HG02759 (cell line): ENCODE results near the gene PACSIN2.
"Not testable (repeated sequence)": the region's sequence is repeated elsewhere in the genome, so short reads cannot be mapped to it uniquely, and the experiment has no call there.

Experiments
- ATAC-seq: cut with Tn5 transposase; IDR thresholded peaks from one replicate; pipeline ENCODE4 v1.9.1; 2021; ENCODE audit warnings: mild to moderate bottlenecking, moderate library complexity; ENCODE audit not compliant: unreplicated experiment

The PACSIN2 gene, protein sequence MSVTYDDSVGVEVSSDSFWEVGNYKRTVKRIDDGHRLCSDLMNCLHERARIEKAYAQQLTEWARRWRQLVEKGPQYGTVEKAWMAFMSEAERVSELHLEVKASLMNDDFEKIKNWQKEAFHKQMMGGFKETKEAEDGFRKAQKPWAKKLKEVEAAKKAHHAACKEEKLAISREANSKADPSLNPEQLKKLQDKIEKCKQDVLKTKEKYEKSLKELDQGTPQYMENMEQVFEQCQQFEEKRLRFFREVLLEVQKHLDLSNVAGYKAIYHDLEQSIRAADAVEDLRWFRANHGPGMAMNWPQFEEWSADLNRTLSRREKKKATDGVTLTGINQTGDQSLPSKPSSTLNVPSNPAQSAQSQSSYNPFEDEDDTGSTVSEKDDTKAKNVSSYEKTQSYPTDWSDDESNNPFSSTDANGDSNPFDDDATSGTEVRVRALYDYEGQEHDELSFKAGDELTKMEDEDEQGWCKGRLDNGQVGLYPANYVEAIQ

DNA sequence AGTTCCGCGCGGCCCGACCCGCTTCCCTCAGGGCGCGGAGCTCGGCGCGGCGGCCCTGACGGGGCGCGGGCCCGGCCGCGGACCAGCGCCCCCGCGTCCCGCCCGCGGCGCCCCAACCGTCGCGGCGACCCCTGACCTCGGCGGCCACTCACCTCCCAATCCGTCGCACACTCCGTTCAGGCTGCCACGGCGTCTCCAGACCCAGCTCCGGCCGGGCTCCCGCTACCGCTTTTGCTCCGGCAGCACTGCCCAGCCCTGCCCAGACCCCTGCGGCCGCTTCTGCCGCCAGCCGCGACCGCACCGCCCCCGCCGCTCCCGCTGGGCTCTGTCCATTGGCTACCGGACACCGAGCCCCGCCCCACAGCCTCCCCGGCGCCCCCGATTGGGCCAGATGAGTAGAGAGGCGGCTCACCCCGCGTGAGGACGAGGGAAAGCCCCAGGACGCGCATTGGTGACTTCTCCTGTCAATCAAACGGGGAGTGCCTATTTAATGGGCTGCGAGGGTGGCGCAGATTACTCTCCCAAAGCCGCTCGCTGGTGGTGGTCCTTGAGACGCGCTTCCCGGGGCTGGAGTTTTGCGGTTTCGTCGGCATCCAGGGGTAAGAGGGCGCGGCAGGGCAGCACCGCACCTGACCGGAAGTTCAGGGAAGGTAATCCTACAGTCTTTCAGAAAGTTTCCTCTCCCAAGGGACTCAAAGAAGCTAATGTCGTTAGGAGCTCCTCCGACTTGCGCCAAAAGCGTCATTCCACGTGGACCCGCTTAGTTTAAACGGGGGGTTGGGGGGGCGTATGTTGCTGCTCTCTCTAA lies at the start of gene PACSIN2:
TSS of gene PACSIN2 (minus strand) at position 281 of the 808 bp plus-strand sequence. CDS start 103,069 bp downstream, outside the sequence.
- peak; percentile 94 for ATAC-seq

DNA sequence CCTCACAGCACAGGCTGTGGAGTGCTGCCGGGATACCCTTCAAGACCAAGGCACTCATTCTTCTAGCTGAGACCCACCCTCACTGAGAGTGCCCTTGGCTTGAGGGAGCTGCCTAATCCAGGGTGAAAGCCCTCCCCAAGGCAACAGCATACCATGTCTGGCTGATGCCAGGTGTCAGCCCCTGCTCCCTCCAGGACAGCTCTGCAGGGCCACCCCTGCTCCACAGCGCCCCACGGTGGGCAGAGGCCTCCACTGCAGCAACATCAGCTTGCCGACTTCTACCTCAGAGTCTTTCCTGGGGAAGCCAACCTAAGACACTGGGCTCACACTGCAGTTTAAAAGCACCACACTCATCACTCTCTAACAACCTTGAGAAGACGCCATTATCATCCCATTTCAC lies 45.2 kb upstream of the PACSIN2 start:
- ATAC-seq, result no peak

DNA sequence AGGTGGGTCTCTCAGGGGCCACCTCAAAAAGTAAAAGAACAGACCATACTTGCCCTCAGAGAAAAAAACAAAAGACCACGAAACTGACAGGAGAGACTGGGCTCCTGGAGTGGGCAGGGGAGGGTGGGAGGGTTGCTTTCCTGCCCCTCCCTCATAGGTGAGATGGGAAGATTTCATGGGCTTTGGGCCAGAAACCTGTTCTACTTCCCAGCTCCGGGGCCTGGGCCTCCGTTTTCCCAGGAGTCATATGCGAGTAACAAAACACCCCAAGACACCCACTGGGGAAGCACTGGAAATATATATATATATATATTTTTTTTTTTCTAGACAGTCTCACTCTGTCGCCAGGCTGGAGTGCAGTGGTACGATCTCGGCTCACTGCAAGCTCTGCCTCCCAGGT lies 42.7 kb upstream of the PACSIN2 start:
- ATAC-seq, result no peak

DNA sequence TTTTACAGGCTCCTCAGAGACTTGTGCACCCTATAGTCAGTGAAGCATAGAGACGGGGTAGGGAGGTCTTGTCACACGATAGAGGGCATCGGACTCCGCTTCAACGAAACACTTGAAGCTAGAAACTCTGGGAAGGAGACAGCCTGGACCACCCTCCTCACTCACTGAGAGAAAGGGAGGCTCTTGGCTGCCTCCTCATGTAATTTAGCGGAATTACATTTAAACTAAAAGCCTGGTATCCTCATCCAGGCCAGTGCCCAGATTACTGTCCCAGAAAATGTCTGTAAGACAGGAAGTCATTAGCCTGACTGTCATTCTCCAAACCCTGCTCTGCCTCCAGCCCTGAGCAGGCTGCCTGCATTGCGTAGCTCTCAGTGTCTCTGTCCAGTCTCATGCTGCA lies 38.2 kb upstream of the PACSIN2 start:
- ATAC-seq, result no peak

DNA sequence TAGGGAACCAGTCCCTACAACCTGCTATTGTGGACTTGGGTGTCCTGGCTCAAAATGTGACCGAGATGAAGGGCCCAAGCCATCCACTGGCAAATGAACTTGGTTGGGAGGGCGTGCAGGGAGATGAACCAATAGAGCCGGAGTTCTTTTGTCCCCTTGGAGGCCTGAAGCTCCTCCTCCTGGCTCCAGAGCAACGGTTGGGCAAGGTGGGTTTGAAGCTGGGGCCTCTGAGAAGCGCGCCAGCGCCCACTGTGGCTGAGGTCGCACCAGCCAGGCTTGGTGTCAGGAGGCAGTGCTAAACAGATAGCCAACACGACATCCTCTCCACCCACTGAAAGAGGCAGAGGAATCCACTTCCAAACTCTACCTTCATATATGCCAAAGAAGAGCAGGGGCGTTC lies 36.0 kb upstream of the PACSIN2 start:
- no peak for ATAC-seq

DNA sequence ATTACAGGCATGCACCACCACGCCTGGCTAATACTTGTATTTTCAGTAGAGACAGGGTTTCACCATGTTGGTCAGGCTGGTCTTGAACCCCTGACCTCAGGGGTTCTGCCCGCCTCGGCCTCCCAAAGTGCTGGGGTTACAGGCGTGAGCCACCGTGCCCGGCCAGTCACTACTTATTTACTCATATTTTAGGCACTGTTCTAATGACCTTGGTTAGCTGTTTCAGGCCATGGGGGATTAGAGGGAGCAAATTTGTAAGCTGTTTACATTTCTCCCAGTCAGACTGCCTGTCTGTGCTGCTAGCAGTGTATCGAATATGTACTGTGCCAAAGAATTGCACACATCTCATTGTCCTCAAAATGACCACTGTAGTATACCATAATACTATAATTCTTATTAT lies 32.7 kb upstream of the PACSIN2 start:
- ATAC-seq, result no peak

DNA sequence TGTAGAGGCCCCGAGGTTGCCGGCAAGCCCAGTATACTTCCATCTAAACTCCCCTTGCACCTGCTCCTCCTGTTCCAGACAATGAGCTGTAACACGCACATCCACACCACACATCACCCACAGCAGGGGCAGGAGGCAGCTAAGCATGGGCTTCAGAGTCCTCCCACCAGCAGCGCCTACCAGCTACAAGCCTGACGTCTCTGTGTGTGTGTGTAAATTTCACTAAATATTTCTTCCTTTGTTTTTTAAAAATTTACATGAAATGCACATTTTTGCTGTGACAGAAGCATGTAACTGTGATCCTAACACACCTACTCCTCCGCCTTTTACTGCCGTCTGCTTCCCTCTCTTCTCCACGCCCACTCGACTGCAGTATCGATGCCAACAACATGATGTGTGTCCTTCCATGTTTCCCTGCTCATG lies 29.4 kb upstream of the PACSIN2 start:
- no peak for ATAC-seq

DNA sequence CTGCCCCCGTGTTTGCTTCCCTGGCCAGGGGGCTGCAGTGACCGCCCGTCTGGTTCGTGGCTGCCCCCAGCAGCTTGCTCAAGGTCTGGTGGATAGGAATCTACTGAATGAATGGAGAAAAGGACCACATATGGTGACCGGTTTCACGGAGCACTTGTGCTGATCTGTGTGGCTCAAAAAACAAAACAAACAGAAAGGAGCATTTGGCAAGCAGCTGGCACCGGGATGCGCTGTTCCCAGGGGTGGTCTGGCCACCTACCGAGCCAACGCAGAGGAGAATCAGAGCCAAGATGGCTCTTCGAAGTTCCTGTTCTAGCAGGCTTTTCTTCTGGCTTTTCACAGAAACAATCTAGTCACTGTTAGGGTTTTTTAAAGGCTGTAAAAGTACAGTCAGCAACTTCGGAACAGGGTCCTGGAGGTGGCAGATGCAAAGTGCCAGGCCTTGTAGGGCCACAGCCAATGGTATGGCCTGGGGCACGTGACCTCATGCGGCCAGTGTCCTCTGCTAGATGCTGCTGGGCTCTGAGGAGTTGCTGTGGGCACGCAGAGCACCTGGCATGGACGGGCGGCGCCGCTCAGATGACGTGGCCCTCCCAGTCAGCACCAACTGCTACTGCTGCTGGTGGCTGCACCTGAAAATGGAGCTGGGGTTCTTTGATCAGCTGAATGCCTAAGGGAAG lies 27.3 kb upstream of the PACSIN2 start:
- no peak for ATAC-seq

DNA sequence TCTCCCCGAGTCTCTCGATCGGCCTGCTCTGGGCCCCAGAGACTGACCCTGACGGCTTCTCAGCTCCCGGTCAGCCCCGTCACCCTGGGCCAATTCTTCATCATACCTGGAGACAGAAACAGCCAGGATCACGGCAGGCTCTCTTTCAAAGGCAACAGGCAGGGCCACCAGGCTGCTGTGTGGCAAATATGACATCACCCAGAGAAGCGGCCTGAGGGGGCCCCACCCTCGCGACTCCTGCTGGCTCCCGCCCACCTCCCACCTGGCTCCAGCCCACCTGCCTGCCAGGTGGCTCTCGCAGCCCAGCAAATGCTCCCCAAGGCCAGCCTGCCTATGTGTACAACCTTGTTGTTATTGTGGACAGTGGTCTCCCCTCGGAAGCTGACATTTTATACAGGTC lies 24.9 kb upstream of the PACSIN2 start:
- no peak for ATAC-seq

DNA sequence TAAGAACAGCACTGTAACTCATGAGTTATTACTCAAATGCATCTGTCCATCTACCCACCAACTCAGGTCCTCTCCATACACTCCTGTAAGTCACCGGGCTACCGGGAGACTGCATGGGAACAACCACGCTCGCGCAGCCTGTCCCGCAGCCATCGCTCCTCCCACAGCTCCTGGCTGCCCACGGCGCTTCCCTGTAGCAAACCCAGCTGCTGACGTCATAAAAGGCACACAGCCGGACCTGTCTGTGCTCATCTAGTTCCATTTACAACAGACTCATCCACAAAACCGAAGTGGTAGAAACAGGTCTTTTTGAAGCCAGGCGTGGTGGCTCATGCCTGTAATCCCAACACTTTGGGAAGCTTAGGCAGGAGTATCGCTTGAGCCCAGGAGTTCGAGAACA lies 23.4 kb upstream of the PACSIN2 start:
- no peak for ATAC-seq

DNA sequence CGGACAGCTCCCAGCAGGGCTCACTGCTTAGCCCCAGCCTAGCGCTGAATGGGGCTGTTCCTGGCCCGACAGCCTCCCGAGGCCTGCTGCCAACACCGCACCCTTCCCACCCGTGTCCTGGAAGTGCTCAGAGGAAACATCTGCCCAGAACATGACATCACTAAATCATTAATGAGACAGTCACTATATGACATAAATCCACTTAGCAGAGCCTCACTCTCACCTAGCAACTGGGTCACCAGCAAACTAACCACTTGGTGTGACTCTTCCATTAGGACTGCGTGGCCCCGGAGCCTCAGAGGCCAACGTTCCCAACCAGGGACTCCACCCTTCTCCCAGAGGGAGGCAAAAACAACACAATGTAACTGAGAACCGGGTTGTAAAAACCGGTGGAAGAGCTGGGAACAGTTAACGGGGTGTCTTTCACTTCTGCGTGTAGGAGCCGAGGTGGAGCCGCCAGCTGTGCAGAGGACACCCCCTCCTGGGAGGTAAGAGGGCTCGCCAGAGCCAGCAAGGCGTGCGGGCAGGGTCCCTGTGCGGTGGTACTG lies 21.4 kb upstream of the PACSIN2 start:
- no peak for ATAC-seq

DNA sequence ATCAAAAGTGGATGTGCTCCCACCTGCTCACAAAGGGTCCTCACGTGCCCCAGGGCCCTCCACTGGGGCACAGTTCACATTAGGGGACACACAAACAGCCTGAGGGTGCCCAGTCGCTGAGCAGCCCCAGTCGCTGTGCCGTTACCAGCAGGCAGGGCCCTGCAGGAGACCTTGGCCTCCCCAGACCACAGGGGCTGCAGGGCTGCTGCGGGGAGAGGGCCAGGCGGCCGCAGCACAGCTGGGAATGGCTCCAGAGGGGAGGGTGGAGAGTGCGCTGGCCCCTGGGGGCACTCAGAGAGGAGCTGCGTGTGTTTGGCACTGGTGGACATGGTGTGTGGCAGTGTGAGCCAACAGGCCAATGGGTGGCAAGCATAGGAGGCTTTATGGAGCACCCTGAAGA lies 20.3 kb upstream of the PACSIN2 start:
- no peak for ATAC-seq

DNA sequence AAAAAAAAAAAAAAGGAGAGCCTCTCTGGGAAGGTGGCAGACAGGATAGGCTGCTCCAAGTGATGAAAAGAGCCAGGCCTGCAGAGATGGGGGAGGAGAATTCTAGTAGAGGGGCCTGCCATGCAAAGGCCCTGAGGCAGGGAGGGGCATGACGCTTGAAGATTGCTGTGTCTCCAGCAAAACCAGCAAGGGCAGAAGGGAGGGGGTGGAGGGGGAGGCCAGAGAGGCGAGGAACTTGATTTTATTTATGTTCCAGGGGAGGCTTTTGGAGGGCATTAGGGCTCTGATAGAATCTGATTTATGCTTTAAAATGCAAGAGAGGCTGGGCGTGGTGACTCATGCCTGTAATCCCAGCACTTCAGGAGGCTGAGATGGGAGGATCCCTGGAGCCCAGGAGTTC lies 16.7 kb upstream of the PACSIN2 start:
- no peak for ATAC-seq

DNA sequence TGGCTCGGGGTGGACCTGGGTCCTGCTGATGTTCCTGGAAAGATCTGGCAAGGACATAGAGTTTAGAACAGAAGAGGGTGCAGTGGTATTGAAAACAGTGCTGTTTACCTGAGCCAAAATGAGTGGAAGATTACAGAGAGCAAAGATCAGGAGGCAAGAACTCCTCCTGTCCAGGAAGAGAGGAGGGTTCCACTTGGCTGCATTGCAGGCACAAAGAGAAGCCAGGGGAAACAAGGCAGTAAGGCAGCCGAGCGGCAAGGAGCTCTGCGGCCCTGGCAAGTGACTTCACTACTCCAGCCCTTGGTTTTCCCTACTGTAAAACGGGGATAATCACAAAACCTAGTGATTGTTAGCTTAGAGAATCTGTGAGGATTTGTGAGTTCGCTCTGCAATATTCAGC lies 3.7 kb upstream of the PACSIN2 start:
- no peak for ATAC-seq

DNA sequence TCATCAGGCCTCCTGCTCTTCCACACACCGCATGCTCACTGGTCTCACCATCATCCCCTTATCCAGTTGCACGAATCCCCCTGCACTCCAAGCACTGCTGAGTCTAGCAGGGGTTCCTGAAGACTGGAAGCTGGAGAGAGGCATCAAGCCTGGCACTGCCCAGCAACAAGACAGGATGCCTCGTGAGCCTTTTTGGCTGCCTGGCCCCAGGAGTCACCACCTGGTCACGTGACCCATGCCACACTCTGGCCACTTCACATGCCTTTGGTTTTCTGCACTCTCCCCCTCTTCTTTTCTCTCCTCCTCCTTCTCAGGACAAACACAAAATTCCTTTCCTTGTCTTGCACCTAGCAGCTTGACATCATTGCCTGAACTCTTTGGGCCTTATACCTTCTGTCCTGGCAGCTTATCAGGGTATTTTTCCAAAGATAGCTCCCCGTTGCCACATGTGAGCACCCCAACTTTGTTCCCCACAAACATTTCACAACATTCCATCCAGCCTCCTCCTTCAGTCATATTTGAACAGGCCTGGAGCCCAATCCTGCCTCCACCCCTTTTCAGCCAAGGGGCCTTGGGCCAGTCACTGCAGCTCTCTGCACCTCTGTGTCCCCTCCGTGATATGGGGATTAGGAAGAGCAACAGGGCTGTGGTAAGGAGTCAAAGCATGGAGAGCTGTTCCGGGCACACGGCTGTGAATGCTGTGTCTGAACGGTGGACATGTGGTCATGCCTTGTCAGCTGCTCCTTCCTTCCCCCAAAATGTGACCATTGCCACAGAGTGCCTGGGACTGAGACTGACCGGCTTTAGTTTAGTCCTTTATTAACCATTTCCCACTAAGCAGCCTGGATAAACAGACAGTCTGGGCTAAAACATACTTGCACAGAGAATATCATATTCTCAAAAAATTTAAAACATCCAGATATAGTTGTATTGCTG lies 2.8 kb upstream of the PACSIN2 start:
- no peak for ATAC-seq

DNA sequence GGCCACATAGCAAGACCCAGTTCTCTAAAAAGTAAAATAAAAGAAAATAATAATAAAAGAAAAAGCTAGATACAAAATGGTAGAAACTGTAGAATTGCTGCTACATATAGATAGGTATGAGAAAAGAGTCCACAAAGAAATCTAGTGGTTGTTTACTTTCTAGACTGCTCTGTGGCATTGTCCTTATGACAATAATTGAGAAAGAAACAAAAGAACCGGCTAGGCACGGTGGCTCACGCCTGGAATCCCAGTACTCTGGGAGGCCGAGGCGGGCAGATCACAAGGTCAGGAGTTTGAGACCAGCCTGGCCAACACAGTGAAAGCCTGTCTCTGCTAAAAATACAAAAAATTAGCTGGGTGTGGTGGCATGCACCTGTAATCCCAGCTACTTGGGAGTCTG lies 1.2 kb upstream of the PACSIN2 start:
- ATAC-seq, result not testable (repeated sequence)

DNA sequence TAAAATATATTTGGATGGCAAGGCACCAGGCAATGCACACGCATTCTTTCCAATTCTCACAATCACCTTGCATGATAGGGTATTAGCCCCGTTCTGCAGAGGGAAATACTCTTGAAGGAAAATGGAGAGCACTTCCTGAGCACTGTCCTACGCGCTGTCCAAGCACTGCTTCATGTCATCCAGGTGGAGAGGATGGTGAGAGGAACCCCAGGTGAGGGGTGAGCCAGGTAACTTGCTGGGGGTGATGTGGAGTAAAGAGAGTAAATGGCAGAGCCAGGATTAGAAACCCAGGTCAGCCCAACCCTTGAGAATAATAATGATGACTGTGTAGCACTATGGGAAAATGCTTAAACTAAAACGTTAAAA lies 711 bp upstream of the PACSIN2 start:
- ATAC-seq, result no peak

DNA sequence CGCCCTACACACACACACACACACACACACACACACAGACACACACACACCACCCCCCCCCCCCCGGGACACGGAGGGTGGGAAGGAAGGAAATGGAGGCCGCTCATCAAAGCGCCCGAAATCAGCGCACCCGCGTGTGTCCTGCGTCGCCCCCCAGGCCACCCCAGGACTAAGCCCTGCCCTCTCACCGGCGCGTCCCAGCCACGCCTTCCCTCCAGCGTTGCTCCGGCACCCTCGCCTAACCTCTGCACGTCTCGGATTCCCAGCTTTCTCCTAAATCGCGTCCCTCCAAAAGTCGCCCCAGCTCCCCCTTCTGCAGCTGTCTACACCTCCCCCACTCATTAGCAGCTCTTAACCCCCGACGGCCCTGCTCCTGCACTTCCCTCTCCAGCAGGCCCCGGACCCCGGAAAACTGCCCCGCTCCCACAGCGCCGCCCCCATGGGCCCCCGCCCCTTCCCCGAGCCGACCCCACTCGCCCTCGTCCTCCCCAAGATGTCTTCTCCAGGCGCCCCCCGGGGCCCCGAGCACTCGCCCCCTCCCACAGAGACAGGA lies 557 bp downstream of the PACSIN2 start:
- ATAC-seq, result peak; percentile 3

DNA sequence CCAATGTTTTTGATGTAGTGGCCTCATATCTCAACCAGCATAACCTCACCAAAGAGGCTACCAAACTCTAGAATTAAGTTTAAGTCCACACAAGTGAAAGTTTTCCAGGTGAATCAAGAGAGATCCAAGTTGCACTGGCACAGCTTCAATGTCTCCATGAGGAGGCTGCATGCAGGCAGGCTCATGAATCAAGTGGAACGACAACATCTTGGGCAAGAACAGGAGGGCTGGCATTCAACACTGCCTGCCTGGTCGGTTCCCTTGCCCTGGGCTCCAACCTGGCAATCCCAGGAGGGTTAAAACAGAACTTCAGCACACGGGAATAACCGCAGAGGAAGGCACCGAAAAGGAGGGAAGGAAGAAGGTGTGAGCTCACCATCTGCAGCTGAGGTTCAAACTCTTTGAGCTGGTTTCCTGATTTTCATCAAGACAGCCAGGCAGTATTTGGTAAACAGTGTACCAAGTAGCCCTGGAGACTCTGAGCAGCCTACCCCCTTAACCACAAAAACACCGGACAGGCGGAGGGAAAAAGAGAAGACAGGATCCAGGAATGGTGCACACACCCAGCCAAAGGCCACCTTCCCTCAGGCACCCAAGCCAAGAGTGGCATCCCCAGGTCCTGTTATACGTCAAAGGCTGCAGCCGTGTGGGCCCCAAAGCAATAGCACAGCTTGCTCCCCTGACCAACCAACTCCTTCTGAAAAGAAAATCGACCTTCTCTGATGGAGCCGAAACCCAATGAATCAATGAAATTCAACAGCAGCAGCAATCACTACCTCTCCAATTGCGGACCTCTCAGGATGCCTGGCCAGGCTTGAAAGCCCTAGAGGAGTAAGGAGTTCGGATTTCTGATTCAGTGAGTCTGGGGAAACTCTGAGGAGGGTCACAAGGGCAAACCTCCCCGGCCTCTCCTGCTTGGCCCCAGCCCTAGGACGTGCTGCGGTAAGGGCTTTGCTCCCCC lies 1.3 kb downstream of the PACSIN2 start:
- ATAC-seq, result no peak
